ENCODE results near the gene MRTFA. TPM values are rescaled to one million over a fixed set of nuclear protein-coding genes. Genes with fewer than 3 reads are reported as not detected.

Gene MRTFA
- total RNA-seq, 1 donor from 2014 or later: 68.4 TPM

GRCh38 chr22:40482391-40482790, 154.1 kb downstream of the MRTFA start:
- no peak for TF ChIP-seq CTCF (IDR thresholded peaks at IDR 0.05; ENCODE audit: unreplicated experiment)
- peaks cover 10% of the 10 kb centered on the region for H3K27me3 Mint-ChIP-seq (ENCODE audit: unreplicated experiment)
- no peak overlapping the region for H3K4me3 Mint-ChIP-seq (ENCODE audit: unreplicated experiment)
- peaks cover 12% of the 10 kb centered on the region for H3K36me3 Mint-ChIP-seq (ENCODE audit: low read depth, unreplicated experiment)
- peak overlapping the region; percentile 64 for H3K27ac Mint-ChIP-seq (ENCODE audit: unreplicated experiment)
- no peak for DNase-seq (ENCODE audit: low spot score)
- H3K9me3 Mint-ChIP-seq (ENCODE audit: unreplicated experiment): no peaks in the 10 kb centered on the region
- peaks cover 49% of the 10 kb centered on the region for H3K4me1 Mint-ChIP-seq (ENCODE audit: unreplicated experiment)

DNA sequence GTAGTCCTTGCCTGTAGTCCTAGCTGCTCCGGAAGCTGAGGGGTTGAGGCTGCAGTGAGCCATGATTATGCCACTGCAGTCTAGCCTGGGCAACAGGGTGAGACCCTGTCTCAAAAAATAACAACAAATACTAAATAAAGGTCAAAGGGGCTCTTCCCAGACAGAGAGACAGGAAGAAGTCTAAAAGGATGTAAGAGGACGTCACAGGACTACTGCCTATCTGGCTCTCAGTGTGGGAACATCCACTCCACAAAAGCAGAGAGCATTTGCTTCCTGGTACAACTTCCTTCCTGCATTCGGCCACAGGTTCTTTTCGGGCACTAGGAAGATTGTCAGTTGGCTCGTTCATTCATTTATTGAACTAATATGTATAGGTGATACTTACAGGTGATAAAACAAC, 155.5 kb downstream of the MRTFA start:
- Mint-ChIP-seq H3K36me3 (ENCODE audit: low read depth, unreplicated experiment) (peaks cover 12% of the 10 kb centered on the region), H3K27ac (ENCODE audit: unreplicated experiment) (peak overlapping the region; percentile 98), H3K27me3 (ENCODE audit: unreplicated experiment) (peaks cover 14% of the 10 kb centered on the region), H3K4me3 (ENCODE audit: unreplicated experiment) (peak overlapping the region; percentile 74), H3K9me3 (ENCODE audit: unreplicated experiment) (no peaks in the 10 kb centered on the region), H3K4me1 (ENCODE audit: unreplicated experiment) (peaks cover 56% of the 10 kb centered on the region)
- TF ChIP-seq CTCF (IDR thresholded peaks at IDR 0.05; ENCODE audit: unreplicated experiment): no peak
- DNase-seq (ENCODE audit: low spot score): peak; percentile 24

GRCh38 chr22:40479887-40480538, 156.5 kb downstream of the MRTFA start:
- Mint-ChIP-seq H3K9me3 (ENCODE audit: unreplicated experiment) (no peaks in the 10 kb centered on the region), H3K4me3 (ENCODE audit: unreplicated experiment) (peak overlapping the region; percentile 23), H3K27me3 (ENCODE audit: unreplicated experiment) (peaks cover 14% of the 10 kb centered on the region), H3K27ac (ENCODE audit: unreplicated experiment) (peak overlapping the region; percentile 98), H3K36me3 (ENCODE audit: low read depth, unreplicated experiment) (peaks cover 12% of the 10 kb centered on the region), H3K4me1 (ENCODE audit: unreplicated experiment) (peaks cover 46% of the 10 kb centered on the region)
- no peak for DNase-seq (ENCODE audit: low spot score)
- TF ChIP-seq CTCF (IDR thresholded peaks at IDR 0.05; ENCODE audit: unreplicated experiment): no peak

- Mint-ChIP-seq H3K27ac (ENCODE audit: unreplicated experiment) (peak overlapping the region; percentile 92), H3K36me3 (ENCODE audit: low read depth, unreplicated experiment) (peaks cover 12% of the 10 kb centered on the region), H3K9me3 (ENCODE audit: unreplicated experiment) (no peaks in the 10 kb centered on the region), H3K27me3 (ENCODE audit: unreplicated experiment) (peaks cover 14% of the 10 kb centered on the region), H3K4me1 (ENCODE audit: unreplicated experiment) (peaks cover 44% of the 10 kb centered on the region), H3K4me3 (ENCODE audit: unreplicated experiment) (no peak overlapping the region)
- TF ChIP-seq CTCF (IDR thresholded peaks at IDR 0.05; ENCODE audit: unreplicated experiment): no peak
- no peak for DNase-seq (ENCODE audit: low spot score)
These were observed 157.3 kb downstream of the MRTFA start for GRCh38 chr22:40479126-40479800.
